ENCODE measurements around the gene MYO15B. TPM values are rescaled to one million over a fixed set of nuclear protein-coding genes. Genes with fewer than 3 reads are reported as not detected.

MYO15B gene
- total and polyA plus RNA-seq, 2 experiments from 2014 or later: 124 to 153 TPM

DNA sequence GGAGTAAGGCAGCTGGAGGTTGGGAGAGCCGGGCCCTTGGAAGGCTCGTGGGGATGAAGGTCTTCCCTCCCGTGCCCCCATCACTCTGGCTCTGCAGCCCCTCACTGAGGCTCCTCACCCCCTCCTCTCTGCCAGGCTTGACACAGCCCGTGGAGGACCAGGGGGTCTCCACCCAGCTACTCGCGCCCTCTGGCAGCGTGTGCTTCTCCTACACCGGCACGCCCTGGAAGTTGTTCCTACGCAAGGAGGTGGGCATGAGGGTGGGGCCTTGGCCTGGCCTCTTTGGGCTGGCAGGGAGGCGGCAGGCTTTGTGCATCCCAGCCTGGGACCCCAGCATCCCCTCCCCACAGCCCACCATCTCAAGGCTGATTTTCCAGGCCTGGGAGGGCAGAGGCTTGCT lies 30.1 kb downstream of the MYO15B start:
- DNase-seq (ENCODE audit: low spot score): no peak
- no peak overlapping the region for H2AFZ ChIP-seq
- H3K27ac ChIP-seq: no peak overlapping the region
- H3K4me2 ChIP-seq: no peak overlapping the region
- no peaks in the 10 kb centered on the region for H3K36me3 ChIP-seq (replicated peaks; ENCODE audit: insufficient read depth, low read depth)
- WGBS (ENCODE audit: low lambda C conversion rate, missing lambda C conversion rate): 84% methylated on average over 11 of the region's 11 CpGs
- TF ChIP-seq EZH2 (IDR thresholded peaks at IDR 0.05; ENCODE audit: borderline replicate concordance): no peak
- TF ChIP-seq, protein P1, sequence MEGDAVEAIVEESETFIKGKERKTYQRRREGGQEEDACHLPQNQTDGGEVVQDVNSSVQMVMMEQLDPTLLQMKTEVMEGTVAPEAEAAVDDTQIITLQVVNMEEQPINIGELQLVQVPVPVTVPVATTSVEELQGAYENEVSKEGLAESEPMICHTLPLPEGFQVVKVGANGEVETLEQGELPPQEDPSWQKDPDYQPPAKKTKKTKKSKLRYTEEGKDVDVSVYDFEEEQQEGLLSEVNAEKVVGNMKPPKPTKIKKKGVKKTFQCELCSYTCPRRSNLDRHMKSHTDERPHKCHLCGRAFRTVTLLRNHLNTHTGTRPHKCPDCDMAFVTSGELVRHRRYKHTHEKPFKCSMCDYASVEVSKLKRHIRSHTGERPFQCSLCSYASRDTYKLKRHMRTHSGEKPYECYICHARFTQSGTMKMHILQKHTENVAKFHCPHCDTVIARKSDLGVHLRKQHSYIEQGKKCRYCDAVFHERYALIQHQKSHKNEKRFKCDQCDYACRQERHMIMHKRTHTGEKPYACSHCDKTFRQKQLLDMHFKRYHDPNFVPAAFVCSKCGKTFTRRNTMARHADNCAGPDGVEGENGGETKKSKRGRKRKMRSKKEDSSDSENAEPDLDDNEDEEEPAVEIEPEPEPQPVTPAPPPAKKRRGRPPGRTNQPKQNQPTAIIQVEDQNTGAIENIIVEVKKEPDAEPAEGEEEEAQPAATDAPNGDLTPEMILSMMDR (IDR thresholded peaks at IDR 0.05; ENCODE audit: poor library complexity): no peak
- TF ChIP-seq EZH2phosphoT487 (IDR thresholded peaks at IDR 0.05; ENCODE audit: low read depth, severe bottlenecking, unreplicated experiment): no peak
- H3K4me3 ChIP-seq: no peak overlapping the region
- H3K79me2 ChIP-seq: no peaks in the 10 kb centered on the region
- H4K20me1 ChIP-seq (ENCODE audit: insufficient read depth, poor library complexity, severe bottlenecking): no peaks in the 10 kb centered on the region
- no peaks in the 10 kb centered on the region for H3K9me3 ChIP-seq (ENCODE audit: low read depth)
- no peaks in the 10 kb centered on the region for H3K4me1 ChIP-seq (ENCODE audit: insufficient read depth)
- no peaks in the 10 kb centered on the region for H3K9me2 ChIP-seq (replicated peaks; ENCODE audit: insufficient read depth)
- H3K27me3 ChIP-seq: no peaks in the 10 kb centered on the region

DNA sequence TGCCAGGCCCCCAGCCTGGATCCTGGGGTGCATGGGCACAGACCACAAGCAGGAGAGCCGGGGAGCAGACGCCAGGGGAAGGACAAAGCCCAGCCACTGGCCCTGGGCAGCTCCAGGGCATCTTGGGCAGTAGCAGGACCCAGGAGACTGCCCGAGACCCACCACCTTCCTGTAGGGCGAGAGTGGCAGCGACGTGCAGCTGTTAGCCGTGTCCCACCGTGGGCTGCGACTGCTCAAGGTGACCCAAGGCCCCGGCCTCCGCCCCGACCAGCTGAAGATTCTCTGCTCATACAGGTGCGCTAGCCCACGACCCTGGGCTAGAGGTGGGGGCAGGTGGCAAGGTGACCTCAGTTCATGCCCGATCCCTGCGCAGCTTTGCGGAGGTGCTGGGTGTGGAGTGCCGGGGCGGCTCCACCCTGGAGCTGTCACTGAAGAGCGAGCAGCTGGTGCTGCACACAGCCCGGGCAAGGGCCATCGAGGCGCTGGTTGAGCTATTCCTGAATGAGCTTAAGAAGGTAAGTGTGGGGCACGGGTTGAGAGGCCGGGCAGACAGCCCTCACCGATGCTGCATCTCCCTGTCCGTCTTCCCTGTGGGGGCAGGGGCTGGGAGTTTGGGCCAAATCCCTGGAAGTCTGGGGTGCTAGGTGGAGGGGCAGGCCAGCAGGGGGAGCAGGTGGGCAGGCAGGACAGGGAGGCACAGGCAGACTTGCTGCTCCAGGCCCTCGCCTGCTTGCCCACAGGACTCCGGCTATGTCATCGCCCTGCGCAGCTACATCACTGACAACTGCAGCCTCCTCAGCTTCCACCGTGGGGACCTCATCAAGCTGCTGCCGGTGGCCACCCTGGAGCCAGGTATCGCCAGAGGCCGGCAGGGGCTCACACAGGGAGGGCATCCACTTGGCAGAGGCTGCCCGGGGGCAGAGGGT lies 32.2 kb downstream of the MYO15B start:
- TF ChIP-seq, protein P1 (IDR thresholded peaks at IDR 0.05; ENCODE audit: poor library complexity): peak; percentile 39
- TF ChIP-seq EZH2phosphoT487 (IDR thresholded peaks at IDR 0.05; ENCODE audit: low read depth, severe bottlenecking, unreplicated experiment): no peak
- TF ChIP-seq EZH2 (IDR thresholded peaks at IDR 0.05; ENCODE audit: borderline replicate concordance): no peak
- H3K27ac ChIP-seq: no peak overlapping the region
- no peak overlapping the region for H3K4me3 ChIP-seq
- no peaks in the 10 kb centered on the region for H3K27me3 ChIP-seq
- DNase-seq (ENCODE audit: low spot score): no peak
- H4K20me1 ChIP-seq (ENCODE audit: insufficient read depth, poor library complexity, severe bottlenecking): no peaks in the 10 kb centered on the region
- H3K9me2 ChIP-seq (replicated peaks; ENCODE audit: insufficient read depth): no peaks in the 10 kb centered on the region
- no peaks in the 10 kb centered on the region for H3K79me2 ChIP-seq
- no peak overlapping the region for H3K4me2 ChIP-seq
- WGBS (ENCODE audit: low lambda C conversion rate, missing lambda C conversion rate): 85% methylated on average over 34 of the region's 36 CpGs
- no peak overlapping the region for H2AFZ ChIP-seq
- no peaks in the 10 kb centered on the region for H3K9me3 ChIP-seq (ENCODE audit: low read depth)
- no peaks in the 10 kb centered on the region for H3K36me3 ChIP-seq (replicated peaks; ENCODE audit: insufficient read depth, low read depth)
- no peaks in the 10 kb centered on the region for H3K4me1 ChIP-seq (ENCODE audit: insufficient read depth)

DNA sequence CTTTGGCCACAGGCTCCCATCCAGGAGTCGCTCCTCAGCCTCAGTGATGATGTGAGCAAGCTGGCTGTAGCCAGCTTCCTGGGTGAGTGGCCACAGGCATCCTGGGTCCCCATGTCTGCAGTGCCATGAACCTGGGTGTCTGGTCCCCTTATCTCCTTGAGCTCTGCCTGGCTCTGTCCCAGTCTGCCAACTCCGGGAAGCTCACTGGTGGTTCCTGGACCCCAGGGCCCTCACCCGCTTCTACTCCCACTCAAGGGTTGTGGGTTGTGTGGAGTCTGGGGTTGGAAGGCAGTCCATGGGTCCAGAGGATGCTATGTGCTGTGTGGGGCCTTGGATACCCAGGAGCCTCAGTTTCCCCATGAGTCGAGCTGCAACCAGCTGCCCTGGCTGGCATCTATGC lies 33.9 kb downstream of the MYO15B start:
- Histone ChIP-seq H3K4me2 (no peak overlapping the region), H3K9me2 (replicated peaks; ENCODE audit: insufficient read depth) (no peaks in the 10 kb centered on the region), H2AFZ (no peak overlapping the region), H3K36me3 (replicated peaks; ENCODE audit: insufficient read depth, low read depth) (no peaks in the 10 kb centered on the region), H3K4me1 (ENCODE audit: insufficient read depth) (no peaks in the 10 kb centered on the region), H3K27me3 (no peaks in the 10 kb centered on the region), H3K9me3 (ENCODE audit: low read depth) (no peaks in the 10 kb centered on the region), H4K20me1 (ENCODE audit: insufficient read depth, poor library complexity, severe bottlenecking) (no peaks in the 10 kb centered on the region), H3K4me3 (no peak overlapping the region), H3K27ac (no peak overlapping the region), H3K79me2 (no peaks in the 10 kb centered on the region)
- DNase-seq (ENCODE audit: low spot score): no peak
- 95% methylated on average over 4 of the region's 4 CpGs for WGBS (ENCODE audit: low lambda C conversion rate, missing lambda C conversion rate)
- TF ChIP-seq, protein P1 (IDR thresholded peaks at IDR 0.05; ENCODE audit: poor library complexity): no peak
- TF ChIP-seq EZH2phosphoT487 (IDR thresholded peaks at IDR 0.05; ENCODE audit: low read depth, severe bottlenecking, unreplicated experiment) (no peak), EZH2 (IDR thresholded peaks at IDR 0.05; ENCODE audit: borderline replicate concordance) (no peak)
